Muscle of arm (tissue), 12 donors: ENCODE results near the gene ATXN7L1. TPM values are rescaled to one million over a fixed set of nuclear protein-coding genes. Genes with fewer than 3 reads are reported as not detected.

Experiments
- DNase-seq: peaks from one replicate; pipeline ENCODE4 v3.0.0-alpha.2; 2013
- polyA plus RNA-seq, 12 donors: library from polyadenylated mRNA; unstranded; fragments of 120-200 nt; gene quantifications; one replicate each; pipeline ENCODE4 v1.2.1, GENCODE V29; 2013; ENCODE audit not compliant: insufficient read length in 12 of 12

ATXN7L1 gene
- polyA plus RNA-seq, 12 donors, result 6.3 to 19.2 (median 8.0) TPM; not detected in 1

GRCh38 chr7:105682341-105683060 lies 193.9 kb downstream of the ATXN7L1 start:
- no peak for DNase-seq

DNA sequence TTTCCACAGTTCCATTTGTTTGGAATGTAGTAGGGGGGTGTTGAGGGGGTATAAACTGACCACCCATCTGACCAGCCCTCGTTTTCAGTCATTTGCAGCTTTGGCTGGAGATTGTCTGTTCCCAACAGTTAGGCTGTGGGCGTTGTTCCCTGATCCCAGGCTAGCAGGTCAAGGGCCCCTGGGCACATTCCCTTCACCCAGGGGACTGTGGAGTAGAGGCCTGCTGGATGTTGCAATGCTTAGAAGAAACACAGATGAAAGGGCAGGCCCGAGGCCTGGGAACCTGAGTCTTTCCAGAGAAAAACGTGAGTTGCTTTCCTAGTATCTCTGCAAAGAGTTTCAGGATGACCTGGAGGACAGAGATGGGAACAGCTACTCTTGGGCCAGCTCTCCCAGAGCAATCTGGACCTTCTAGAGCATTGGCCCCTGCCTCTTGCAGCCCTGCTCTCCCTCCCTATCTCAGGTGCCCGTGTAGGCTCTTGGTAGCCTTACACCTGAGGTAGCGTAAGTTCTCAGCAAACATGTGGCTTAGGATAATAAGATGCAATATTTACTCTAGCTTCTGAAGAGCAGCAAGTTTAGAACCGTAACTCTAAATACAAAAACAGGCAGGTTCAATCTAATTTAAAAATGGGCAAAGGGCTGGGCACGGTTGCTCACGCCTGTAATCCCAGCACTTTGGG lies 195.8 kb downstream of the ATXN7L1 start:
- DNase-seq, result no peak

DNA sequence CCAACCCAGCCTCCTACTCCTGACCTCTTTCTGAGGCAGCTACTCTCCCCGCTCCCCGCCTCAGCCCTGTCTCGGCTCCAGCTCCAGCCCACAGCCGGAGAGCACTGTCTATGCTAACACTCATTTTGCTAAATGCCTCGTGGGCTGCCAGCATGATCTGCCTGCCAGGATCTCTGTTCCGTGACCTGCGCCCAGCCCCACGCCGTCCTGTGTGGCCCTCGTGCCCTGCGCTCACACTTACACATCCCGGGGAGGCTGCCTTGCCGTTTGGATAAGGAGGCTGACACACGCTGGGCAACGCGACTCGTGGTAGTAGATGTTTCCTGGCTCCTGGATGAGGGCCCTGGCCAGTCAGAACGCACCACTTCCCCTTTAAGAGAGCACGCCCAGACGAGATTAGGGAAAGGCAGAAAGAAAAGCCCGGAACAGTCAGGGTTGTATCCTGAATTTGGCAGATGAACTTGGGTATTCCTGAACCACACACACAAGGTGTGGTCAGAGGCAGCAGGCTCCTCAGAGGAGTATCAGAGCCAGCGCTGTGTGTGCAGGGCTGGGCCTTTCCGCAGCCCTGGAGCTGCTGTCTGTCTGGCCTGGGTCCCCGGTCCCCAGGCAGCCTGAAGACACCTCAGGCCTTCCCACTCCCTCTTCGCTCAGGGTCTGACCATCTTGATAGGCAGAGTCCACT lies 197.4 kb downstream of the ATXN7L1 start:
- peak; percentile 57 for DNase-seq

DNA sequence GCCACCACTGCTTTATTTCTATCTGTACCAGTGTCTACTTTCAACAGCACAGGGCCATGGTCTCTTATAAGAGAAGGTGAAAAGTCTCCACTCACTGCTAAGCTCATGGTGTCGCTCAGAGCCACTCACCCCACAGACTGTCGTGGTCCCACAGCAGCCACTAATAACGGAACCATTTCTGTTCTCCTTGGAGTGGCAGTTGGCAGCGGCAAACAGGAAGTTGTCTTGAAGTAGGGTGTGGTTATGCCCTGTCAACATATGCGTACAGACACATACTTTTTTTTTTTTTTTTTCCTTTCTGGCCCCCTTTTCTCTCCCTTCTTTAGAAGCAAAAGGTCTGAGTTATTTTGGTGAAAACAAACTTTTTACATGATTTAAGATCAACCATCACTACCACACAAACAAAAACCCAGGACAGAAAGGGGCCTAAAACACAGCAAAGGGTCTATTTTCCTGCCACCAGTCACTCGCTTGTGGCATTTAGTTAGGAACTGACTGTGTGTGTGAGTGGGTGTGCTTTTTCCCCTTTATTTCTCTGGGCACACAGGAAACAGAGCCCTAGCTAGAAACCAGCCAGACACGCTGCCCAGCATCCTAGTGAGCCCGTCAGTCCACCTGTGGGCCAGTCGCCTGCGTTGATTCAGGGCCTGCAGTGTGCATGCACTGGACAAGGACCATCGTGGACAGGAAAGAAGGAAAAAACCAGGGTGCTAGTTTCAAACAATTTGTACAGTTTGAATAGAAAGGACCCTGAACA lies 198.4 kb downstream of the ATXN7L1 start:
- DNase-seq, result no peak

DNA sequence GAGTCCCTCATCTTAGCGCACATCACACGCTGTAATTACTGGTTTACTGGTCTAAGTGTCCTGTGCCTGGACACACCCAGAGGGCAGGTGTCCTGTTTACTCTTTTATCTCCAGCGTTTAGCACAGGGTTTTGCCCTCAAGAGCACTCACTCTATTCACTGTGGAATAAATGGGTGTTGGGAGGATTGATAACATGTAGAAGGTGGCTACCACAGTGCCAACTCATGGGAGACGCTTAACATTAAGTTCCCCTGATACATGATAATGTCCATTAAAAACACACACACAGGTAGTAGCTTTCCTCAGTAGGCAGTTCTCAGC lies 199.0 kb downstream of the ATXN7L1 start:
- DNase-seq, result no peak

- no peak for DNase-seq
These were observed 200.4 kb downstream of the ATXN7L1 start for GRCh38 chr7:105675934-105676371.

DNA sequence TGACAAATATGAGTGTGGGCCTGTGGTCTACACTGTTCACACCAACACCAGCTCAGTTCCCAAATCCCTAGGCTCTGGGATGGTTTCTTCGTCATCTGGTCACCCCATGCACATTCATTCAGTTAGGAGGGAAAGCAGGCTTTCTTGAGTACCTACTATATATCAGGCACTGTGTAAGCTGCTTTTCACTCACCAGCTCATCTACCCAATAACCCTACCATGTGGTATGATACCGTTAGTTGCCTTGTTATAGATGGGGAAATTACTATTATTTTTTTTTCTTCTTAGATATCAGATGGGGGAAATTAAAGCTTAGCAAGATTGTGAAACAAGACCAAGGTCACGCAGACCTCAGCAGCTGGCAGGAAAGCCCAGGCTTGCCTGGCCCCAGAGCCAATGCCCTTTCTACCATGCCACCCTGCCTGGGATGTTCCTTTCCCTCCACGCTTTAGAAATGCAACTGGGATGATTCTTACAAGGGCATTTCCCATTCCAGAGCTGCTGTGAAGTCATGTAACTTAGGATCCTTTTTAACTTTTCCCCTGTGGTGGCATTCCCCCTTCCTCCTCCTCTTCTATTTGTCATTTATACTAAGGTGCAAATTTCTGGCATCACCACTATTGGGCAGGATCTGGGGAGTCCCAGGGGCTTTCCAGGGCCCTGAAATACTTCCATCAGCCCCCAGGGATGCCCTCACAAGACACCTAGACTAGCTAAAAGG lies 202.0 kb downstream of the ATXN7L1 start:
- DNase-seq, result no peak

GRCh38 chr7:105673367-105674084 lies 202.9 kb downstream of the ATXN7L1 start:
- DNase-seq, result no peak

DNA sequence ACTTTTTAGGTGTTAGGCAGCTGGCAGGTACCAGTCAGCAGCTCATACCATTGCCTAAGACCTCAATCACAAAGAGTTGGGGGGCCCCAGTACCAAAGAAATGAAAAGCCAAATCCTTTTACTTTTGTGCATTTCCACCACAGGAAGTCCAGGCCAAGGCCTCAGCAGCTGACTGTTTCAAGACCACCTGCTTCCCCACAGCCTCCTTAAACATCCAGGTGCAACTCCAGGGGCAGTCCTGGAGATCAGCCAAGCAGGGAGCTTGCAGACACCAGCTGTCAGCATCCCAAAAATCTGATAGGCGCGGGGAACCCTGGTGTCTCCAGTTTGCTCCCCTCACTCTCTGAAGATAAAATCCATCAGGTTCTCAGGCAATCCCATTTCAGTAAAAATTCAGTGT lies 203.6 kb downstream of the ATXN7L1 start:
- DNase-seq, result no peak

DNA sequence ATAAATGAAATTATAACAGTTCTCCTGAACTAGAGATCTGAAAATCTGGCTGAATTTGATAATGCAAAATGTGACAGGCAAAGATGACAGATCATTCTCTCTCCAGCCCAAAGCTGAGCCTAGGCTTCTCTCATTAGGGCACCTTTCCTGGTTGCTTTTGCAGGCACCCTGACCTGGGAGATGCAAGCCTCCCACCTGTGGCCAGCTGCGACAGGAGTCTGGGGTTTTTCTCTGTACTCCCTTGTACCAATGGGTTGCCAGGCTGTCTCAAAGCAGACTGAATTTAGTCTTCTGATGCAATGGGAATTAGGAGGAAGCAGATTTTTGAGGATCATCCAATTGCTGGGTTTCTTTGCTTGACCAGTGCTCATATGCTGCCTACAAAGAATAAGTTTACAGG lies 210.1 kb downstream of the ATXN7L1 start:
- no peak for DNase-seq

DNA sequence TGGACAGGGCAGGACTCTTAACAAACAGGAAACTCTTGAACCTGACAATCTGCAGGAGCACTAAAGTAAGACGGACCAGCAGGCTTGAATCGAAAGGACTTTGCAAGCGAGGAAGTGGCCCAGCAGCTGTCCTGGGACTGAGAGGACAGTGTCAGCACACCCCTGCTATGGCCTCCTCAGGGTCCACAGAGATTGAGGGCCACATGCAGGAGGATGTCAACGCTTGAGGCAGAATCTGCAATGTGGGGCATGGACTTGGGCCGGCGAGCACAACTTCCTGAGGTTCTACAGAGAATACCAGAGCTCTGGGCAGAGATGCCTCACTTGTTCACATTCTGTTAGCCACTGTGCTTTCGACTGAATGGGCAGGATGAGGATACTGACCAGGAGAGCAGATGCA lies 210.7 kb downstream of the ATXN7L1 start:
- no peak for DNase-seq

GRCh38 chr7:105664816-105665525 lies 211.4 kb downstream of the ATXN7L1 start:
- no peak for DNase-seq

DNA sequence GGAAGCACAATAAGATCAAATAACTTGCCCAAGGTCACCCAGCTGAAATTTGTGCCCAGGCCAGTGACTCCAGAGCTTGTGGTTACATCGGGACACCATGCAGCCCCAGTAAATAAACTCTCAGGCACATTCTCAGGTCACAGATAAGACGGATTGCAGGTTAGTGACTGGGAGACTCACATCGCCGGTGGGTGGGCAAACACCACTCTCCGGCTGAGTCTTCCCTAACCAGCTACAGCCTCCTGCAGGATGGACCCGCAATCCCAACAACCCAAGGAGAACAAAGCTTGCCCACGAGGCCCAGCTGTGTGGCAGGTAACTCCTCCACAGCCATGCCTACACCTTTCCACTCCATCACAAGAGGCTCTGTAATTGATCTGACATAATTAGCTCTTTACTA lies 213.4 kb downstream of the ATXN7L1 start:
- no peak for DNase-seq

DNA sequence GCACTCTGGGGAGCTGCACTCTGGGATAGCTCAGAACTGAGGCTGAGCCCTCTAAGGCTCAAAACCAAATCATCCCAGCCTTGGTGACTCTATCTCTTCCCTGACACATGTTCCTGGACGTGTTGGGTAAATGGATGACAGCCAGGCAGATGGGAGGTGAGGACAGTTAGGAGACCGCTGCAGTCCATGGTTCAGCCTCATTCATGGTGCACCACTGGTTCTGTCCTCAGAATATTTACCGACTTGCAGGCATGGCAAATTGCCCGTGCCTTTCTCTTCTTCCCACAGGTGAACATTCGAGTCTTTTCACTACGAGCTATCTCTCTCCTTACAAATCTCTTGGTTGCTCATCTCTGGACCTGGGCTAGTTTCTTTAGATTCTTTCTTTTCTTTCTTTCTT lies 214.8 kb downstream of the ATXN7L1 start:
- no peak for DNase-seq

GRCh38 chr7:105656922-105657521 lies 219.4 kb downstream of the ATXN7L1 start:
- DNase-seq, result no peak

- no peak for DNase-seq
These were observed 220.7 kb downstream of the ATXN7L1 start for GRCh38 chr7:105655500-105656380.

- DNase-seq, result peak; percentile 46
These were observed 221.3 kb downstream of the ATXN7L1 start for GRCh38 chr7:105655067-105655466.

GRCh38 chr7:105654095-105654686 lies 222.2 kb downstream of the ATXN7L1 start:
- DNase-seq, result no peak
